Endothelial cell of umbilical vein (primary cell): ENCODE results near the gene SLC25A43.

ENCODE experiments used
- CTCF ChIP-seq, 2 donors: IDR thresholded peaks; 1 replicate in 1 of 2; 2 replicates in 1 of 2; pipeline ENCODE4 v1.5.1; 2011; ENCODE audit warnings: low read length in 2 of 2, mild to moderate bottlenecking in 2 of 2, moderate library complexity in 2 of 2, control low read depth in 1 of 2, inconsistent platforms in 1 of 2, low read depth in 1 of 2; ENCODE audit not compliant: insufficient read depth in 1 of 2; ENCODE audit errors: extremely low read depth in 1 of 2
- EZH2 ChIP-seq: IDR thresholded peaks from 2 replicates; pipeline ENCODE4 v1.6.1; 2012; ENCODE audit warnings: borderline replicate concordance, low read depth, mild to moderate bottlenecking, moderate library complexity, low read length, inconsistent platforms; ENCODE audit not compliant: severe bottlenecking
- GATA2 ChIP-seq: IDR thresholded peaks from 2 replicates; pipeline ENCODE4 v1.7.0; 2011; ENCODE audit warnings: low read depth, mild to moderate bottlenecking, moderate library complexity, mixed read lengths, low read length; ENCODE audit not compliant: insufficient read length, insufficient read depth
- POLR2A ChIP-seq: IDR thresholded peaks from 2 replicates; pipeline ENCODE4 v1.6.1; 2012; ENCODE audit warnings: low read depth, mild to moderate bottlenecking, control low read depth, low read length

GRCh38 chrX:119410854-119411253 is 11.7 kb downstream of the SLC25A43 start:
- TF ChIP-seq EZH2 (no peak), CTCF (IDR thresholded peaks at IDR 0.05; ENCODE audit: extremely low read depth in 1 of 2, insufficient read depth in 1 of 2, low read depth in 1 of 2, low read length in 2 of 2) (no peak), POLR2A (no peak), GATA2 (no peak)
